Measurements from ENCODE around the gene KREMEN1.

KREMEN1 gene

DNA sequence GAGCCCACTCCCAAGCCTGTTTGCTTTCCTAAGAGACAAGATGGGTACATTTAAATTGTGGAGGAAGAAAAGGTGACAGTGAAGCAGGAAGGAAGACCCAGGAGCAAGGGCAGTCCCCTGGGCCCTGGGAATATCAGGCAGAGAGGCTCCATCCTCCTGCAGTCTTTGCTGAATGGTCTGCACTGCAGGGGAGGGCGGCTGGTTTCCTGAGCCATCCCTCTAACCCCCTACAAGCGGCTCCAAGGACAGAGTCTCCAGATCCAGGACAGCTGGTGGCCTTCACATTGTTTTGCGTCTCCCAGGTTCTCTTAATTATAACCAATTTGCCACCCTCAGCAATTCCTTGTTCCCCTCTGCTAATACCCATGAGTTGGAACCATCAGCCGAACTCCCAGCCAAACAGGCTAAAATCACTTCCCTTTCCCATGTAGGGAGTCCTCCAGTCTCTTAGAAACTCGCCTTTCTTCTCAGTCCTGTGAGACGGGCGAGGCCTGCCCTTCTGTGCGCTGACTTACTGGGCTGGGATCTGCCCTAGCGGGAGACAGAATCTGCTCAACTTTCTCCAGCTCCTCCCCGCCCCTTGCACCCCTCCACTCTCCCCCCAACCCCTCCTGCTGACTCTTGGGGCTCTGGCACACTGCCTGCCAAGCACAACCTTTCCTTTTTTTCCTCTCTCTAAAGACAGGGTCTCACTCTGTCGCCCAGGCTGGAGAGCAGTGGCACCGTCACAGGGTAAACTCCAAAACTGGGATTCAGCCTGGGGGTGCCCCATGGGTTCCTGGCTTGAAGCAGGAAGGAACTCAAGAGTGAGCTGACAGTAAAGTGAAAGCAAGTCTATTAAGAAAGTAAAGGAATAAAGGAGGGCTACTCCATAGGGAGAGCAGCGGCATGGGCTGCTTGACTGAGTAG, 79.5 kb downstream of the KREMEN1 start:
- DNase-seq (ENCODE audit: low read depth in 2 of 2) = no peak

GRCh38 chr22:29152954-29153719, 80.3 kb downstream of the KREMEN1 start:
- DNase-seq (ENCODE audit: low read depth in 2 of 2) = no peak

- DNase-seq (ENCODE audit: low read depth in 2 of 2) = peak; percentile 56 to 73
Observed at GRCh38 chr22:29154364-29155048, 81.7 kb downstream of the KREMEN1 start.

DNA sequence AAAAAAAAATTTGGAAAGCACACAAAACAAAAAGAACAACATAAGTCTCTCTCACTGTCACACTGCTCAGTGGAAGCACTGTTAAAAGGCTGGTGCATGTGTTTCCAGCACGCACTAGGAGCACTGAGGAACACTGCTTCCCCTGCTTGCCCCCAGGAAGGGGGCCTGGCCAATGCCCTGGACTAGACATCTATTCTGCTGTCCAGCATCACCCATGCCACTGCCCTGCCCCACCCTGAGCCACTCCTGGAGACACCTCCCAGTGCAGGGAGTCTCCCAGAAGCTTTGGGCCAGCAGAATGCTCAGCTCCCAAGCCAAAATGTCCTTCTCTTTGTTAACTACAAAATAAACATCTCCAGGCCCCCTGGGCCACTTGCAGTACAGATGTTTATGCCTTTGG, 83.1 kb downstream of the KREMEN1 start:
- DNase-seq (ENCODE audit: low read depth in 2 of 2) = no peak

DNA sequence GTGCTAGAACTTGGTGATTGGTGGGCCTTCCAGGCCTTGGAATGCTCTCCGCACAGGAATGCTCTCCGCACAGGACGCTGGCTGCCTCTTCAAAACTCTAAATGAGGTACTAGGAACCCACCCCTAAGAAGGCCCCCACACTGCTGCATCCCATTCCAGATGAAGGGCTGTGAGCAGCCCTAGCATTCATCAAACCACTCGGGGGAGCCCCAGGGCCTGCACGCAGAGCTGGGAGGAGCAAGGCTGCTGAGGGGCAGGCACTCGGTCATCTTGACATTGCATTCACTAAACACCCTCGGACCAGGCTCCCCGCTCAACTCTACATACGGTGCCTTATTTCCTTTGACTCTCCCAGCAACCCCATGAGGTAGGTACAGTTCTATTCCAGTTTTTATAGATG, 83.7 kb downstream of the KREMEN1 start:
- no peak for DNase-seq (ENCODE audit: low read depth in 2 of 2)

- DNase-seq (ENCODE audit: low read depth in 2 of 2) = no peak
Observed at GRCh38 chr22:29157759-29158535, 85.1 kb downstream of the KREMEN1 start.

GRCh38 chr22:29158546-29158945, 85.7 kb downstream of the KREMEN1 start:
- no peak for DNase-seq (ENCODE audit: low read depth in 2 of 2)

- DNase-seq (ENCODE audit: low read depth in 2 of 2) = no peak
Observed at GRCh38 chr22:29163808-29164207, 91.0 kb downstream of the KREMEN1 start.

DNA sequence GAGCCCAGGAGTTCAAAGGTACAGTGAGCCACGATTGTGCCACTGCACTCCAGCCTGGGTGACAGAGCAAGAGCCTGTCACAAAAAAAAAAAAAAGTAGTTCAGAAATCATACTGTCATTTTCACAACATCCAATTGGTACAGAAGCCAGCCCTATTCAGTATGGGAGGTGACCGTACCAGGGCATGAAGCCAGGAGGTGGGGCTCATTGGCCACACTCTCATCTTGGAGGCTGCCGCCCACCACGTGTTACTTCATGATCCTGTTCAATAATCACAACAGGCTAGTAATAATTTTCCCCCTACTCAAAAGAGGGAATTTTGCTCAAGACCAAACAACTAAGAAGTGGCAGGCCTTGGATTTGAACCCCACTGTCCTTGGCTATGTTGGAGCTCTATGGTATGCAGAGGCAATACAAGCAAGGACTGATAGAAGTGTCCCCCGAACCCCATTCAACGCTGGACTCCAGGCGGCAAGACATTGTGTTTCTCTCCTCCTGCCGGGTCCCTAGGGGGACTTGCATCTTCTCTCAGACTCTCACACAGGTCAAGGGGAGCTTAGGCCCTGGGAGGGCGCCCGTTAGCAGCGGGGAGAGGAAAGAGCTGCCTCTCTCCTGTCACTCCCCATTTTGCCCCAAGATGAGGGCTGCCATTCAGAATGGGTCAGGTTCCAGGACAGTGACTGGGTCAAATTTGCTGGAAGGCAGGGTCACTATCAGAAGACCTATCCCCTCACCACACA, 92.7 kb downstream of the KREMEN1 start:
- no peak for DNase-seq (ENCODE audit: low read depth in 2 of 2)

GRCh38 chr22:29166180-29166579, 93.3 kb downstream of the KREMEN1 start:
- DNase-seq (ENCODE audit: low read depth in 2 of 2) = no peak

- DNase-seq (ENCODE audit: low read depth in 2 of 2) = peak; percentile 18 to 52
Observed at GRCh38 chr22:29167032-29167911, 94.4 kb downstream of the KREMEN1 start.

DNA sequence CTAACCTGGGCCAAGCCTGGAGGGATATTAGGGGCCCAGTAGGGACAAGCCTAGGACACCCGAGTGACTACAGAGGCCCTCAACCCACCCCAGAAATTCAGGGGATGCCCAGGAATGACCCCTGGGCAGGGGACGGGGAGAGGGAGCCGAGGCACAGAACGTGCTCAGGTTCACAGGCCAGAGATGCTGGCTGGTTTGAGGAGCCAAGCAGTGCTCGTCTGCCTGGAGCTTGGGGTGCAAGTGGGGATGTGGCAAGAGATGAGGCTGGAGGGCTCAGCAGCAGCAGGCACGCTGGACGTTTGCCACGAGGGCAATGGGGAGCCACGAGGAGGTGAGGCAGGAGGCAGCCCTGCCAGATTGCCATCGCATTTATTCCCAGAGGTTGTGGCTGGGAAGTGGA, 98.9 kb downstream of the KREMEN1 start:
- DNase-seq (ENCODE audit: low read depth in 2 of 2) = no peak

GRCh38 chr22:29172216-29172615, 99.4 kb downstream of the KREMEN1 start:
- DNase-seq (ENCODE audit: low read depth in 2 of 2) = no peak

GRCh38 chr22:29175312-29175835, 102.5 kb downstream of the KREMEN1 start:
- no peak for DNase-seq (ENCODE audit: low read depth in 2 of 2)

DNA sequence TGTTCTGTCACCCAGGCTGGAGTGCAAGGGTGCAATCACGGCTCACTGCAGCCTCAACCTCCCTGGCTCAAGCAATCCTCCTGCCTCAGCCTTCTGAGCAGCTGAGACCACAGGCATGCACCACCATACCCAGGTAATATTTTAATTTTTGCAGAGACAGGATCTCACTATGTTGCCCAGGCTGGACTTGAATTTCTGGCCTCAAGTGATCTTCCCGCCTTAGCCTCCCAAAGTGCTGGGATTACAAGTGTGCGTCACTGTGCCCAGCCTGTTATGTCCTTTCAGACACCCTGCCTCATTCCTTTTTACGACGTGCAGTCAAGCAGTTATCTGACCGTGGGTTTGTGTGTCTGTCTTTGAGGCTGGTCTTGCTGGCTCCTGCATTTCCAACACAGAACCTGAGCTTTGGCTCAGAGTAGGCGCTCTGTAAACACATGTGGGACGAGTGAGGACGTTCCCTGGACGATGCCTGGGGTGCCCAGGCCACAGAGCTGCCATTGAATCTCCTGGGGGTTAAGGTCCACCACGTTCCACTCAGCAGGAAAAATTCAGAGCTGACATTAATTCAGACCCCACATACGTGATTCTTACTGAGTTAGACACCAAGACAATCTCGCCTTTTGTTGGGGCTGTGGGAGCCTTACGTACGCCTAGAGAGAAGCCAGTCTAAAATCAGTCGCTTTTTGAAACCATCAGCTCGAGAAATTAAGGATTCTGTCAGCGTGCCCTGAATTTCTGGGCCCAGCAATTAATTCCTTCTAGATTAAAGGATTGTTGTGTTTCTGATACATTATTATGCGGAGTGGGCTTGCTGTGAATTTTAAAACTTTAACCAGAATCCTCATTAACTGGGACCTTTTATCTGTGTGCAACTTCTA, 111.4 kb downstream of the KREMEN1 start:
- no peak for DNase-seq (ENCODE audit: low read depth in 2 of 2)

- DNase-seq (ENCODE audit: low read depth in 2 of 2) = no peak
Observed at GRCh38 chr22:29184849-29185490, 112.1 kb downstream of the KREMEN1 start.

GRCh38 chr22:29186302-29186701, 113.5 kb downstream of the KREMEN1 start:
- no peak for DNase-seq (ENCODE audit: low read depth in 2 of 2)

DNA sequence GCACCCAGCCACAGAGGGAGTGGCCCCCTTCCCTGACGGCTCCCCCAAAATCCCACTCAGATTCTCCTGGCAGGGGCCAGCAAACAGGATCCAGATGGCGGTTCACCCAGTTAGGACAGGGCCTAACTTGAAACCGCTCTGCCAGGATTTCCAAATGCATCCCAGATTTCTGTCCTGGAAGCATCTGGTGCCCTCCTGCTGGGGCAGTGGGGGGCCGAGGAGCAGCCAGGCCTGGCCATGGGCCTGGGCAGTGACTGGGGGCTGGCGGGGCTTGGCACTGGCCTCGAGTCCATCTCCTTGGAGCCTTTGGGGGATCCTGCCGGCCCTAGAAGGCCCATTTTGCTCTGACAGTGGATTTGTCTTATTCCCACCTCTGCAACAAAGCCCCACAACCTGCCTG, 115.0 kb downstream of the KREMEN1 start:
- DNase-seq (ENCODE audit: low read depth in 2 of 2) = no peak
